Measurements from ENCODE around the gene RPS14.

The RPS14 gene

GRCh38 chr5:150449517-150450339 is at the start of gene RPS14:
RPS14 (minus strand) TSS chr5:150449739; CDS start chr5:150447733, 2,006 bp downstream.
- DNase-seq (ENCODE audit: low read depth), result peak; percentile 85

DNA sequence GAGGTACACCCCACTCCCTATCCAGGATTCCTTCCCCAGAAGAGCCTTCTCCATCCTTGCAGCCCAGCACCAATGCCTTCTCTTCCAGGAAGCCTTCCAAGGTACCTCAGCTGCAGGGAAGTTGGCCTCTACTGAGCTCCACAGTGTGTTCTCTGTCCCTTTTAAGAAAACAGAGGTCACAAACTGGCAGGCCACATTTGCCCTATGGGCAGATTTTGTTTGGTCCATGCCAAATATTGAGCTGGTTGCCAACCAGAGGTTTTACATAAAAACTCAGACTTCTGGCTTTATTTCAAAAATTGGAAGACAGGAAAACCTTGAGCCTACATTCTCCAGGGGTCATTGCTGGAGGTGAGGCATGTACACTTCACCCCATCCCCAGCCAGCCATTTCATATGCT is 49.4 kb upstream of the RPS14 start:
- no peak for DNase-seq (ENCODE audit: low read depth)

GRCh38 chr5:150498501-150498900 is 49.0 kb upstream of the RPS14 start:
- no peak for DNase-seq (ENCODE audit: low read depth)

DNA sequence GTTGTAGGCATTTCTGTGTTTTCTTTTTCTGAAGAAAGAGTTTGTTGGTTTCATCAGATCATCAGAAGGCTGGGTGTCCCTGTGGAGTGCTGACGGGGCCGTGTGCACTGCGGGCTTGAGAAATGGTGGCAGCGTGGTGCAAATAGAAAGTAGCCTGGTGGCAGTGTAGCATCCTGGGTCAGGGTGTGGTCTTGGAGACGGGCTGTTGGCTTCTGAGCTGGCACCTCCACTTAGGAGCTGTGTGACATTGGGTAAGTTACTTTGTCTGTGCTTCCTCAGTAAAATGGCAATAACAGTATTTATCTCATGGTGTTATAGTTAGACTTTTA is 48.4 kb upstream of the RPS14 start:
- DNase-seq (ENCODE audit: low read depth), result no peak

DNA sequence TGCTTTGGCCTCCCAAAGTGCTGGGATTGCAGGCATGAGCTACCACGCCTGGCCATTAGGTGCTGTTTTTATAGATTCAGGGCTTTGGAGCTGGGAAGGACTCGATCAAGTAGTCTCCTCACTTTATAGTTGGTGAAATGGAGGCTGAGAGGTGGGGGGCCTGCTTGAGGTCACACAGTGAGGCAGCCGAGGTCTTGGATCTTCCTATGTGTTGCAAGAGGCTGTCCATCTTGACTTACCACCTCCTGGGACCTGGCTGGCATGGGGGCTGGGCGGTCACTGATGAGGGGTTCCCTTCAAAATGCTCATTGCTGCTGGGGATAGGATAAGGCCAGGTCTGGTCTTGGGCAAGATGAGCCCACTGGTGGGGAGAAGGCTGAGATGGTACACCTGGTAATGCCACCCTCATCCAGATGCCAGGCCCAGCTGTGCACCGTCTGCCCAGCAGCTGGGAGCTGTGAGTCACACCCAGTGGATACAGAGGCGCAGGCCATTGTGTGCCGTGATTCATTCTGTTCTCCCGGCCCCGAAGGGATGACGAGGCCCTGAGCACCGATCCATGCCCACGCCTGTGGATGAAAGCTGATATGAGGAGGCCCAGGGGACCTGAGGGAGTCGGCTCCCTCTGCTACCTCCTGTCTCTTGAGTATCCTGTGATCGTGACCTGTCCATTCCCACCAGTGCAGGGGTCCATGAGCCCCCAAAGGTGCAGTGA is 47.9 kb upstream of the RPS14 start:
- DNase-seq (ENCODE audit: low read depth), result no peak

DNA sequence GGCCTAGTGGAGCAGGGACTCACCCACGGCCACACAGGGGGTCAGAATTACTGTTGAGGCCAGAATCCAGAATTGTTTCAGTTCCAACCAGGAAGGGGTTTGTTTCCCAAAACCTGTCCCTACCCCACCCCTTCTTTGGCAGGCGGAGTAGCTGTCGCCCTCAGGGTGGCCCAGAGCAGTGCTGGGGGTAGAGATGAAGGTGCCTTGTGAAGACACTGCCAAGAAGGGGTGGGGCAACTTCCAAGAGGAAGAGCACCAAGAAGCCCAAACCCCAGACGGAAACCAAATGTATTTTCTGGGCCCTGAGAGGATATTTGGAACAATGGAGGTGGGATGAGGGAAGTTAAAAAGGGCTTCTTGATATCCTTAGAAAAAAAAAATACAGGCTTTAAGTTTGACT is 47.0 kb upstream of the RPS14 start:
- no peak for DNase-seq (ENCODE audit: low read depth)

DNA sequence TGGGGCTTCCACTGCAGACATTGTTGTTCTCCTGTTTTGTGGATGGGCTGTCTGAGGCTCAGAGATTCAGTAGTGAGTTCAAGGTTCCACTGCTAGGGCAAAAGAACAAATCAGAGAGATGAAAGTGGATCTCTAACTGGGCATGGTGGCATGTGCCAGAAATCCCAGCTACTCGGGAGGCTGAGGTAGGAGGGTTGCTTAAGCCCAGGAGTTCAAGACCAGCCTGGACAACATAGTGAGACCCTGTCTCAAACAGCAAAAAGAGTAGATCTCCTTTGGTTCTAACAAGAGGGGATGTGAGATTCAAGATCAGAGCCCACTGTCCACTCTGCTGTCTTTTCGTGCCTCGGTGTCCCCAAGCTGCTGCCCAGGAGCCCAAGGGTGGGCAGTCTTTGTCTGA is 46.6 kb upstream of the RPS14 start:
- DNase-seq (ENCODE audit: low read depth), result no peak

DNA sequence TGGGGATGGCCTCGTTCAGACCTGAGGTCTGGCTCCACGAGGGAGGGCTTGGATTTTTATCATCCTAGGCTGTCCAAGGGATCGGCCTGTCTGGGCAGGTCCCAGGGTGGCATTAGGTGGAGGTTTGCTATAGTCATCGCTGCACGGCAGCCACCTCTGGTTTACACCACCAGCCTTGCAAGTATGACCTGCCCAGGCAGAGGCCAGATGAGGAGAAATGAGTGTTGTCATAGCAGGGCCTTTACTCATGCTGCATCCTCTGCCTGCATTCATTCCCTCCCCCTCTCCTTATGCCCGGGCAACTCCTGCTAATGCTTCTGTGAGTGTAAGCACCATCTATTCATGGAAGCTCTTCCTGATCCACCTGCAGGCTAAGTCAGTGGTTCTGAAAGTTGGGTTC is 43.1 kb upstream of the RPS14 start:
- no peak for DNase-seq (ENCODE audit: low read depth)

GRCh38 chr5:150491876-150492275 is 42.3 kb upstream of the RPS14 start:
- no peak for DNase-seq (ENCODE audit: low read depth)

- DNase-seq (ENCODE audit: low read depth), result no peak
Measured at GRCh38 chr5:150490754-150491153, 41.2 kb upstream of the RPS14 start.

- DNase-seq (ENCODE audit: low read depth), result no peak
Measured at GRCh38 chr5:150490296-150490669, 40.7 kb upstream of the RPS14 start.

DNA sequence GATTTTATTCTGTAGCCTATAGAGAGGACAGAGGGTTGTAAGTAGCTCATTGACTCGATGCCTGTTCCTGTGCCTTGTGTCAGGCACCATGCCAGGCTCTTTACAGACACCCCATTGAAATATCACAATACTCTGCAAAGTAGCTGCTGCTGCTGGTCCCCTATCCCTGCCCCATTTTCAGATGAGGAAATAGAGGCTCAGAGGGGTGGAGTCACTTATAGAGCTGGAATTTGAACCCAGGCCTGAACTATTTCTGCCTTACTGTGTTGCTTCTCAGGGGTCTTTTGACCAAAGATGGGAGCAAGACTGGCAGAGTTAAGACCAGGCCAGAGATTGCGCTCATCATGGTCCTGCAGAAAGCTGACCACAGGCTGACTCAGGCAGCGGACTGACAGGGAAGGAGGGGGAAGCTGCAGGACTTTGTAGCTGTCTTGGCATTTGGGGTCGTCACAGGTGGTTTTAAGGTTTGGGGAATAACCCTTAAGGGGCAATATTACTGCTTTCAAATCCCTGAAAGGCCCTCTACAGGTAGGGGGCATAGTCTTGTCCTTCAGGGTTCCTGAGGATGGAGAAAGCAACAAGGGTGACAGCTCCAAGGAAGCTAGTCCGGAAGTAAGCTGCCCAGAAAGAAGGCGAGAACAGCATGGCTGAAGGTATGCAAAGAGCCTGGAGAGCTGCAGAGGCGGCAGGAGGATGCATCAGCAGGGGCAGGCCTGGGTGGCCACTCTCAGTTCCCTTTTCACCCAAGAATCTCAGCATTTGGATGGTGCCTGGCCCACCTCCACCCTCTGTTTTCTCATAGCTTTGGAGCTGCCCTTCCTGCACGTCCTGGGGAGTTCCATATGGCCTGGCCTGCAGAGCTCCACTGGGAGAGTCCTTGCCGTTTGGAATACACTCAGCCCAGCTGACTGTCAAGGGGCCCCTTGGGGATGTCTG is 40.1 kb upstream of the RPS14 start:
- DNase-seq (ENCODE audit: low read depth), result no peak

- DNase-seq (ENCODE audit: low read depth), result no peak
Measured at GRCh38 chr5:150488519-150489359, 39.2 kb upstream of the RPS14 start.

DNA sequence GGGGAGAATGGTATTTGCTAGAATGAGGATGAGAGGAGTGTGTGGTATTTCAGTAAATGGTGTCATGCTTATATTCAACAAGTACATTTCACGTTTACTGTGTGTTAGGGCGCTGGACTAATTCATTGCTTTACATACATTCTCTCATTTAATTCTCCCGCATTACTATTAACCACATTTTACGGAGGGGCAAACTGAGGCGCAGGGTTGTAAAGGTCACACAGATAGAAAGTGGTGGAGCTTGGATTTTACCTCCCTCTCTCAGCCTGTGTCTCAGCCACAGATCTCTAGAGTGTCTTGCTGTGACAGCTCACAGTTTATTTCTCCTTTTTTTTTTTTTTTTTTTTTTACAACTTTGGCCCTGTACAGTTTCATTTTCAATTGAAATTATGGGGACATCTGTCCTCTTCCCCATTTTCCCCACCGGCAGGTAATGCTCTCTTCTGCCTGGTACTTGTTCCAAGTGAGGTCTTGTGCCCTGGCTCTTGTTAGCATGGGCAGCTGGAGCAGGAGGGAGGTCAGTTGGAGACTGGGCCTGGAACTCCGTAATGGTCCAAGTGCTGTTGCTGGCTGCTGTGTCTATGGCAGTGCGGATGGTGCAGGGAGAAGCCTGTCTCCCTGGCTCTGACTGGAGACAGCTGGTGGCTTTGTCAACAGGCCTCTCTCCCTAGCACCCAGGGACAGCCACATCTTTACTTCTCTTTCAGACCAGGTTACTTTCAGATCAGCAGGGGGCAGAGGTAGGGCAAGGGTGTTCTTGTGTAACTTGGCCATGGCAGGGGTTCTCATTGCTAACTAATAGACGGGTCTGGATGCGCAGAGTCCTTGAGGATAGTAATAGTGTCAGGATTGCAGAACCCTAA is 37.9 kb upstream of the RPS14 start:
- no peak for DNase-seq (ENCODE audit: low read depth)

- DNase-seq (ENCODE audit: low read depth), result peak; percentile 17
Measured at GRCh38 chr5:150486402-150487198, 37.1 kb upstream of the RPS14 start.

- DNase-seq (ENCODE audit: low read depth), result no peak
Measured at GRCh38 chr5:150485693-150486401, 36.3 kb upstream of the RPS14 start.

- no peak for DNase-seq (ENCODE audit: low read depth)
Measured at GRCh38 chr5:150484964-150485692, 35.6 kb upstream of the RPS14 start.

DNA sequence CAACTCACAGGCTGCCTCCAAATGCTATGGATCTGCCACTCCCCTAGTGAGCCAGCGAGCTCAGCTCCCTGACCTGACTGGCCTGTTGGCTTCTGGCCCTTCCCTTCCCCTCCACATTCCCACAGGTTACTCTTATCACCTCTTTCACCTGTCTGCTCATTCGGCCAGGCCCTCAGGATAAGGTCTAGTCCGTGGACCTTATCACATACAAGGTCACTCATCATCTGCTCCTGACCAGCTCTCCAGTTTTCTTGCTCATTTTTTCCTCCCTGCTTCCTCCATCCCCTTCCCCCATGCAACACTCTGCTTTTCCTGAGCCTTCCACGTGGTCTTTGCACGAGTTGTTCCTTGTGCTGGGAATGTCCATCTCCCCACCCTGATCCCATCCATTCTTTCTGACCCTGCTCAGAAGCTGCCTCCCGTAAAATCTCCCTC is 32.5 kb upstream of the RPS14 start:
- DNase-seq (ENCODE audit: low read depth), result no peak

- DNase-seq (ENCODE audit: low read depth), result no peak
Measured at GRCh38 chr5:150481708-150481965, 32.1 kb upstream of the RPS14 start.

All from activated T-helper 1 cell treated with Interleukin-2 at 50 U/mL for 16 hours (primary cell).